ENCODE measurements around the gene ZDHHC24.

DNA sequence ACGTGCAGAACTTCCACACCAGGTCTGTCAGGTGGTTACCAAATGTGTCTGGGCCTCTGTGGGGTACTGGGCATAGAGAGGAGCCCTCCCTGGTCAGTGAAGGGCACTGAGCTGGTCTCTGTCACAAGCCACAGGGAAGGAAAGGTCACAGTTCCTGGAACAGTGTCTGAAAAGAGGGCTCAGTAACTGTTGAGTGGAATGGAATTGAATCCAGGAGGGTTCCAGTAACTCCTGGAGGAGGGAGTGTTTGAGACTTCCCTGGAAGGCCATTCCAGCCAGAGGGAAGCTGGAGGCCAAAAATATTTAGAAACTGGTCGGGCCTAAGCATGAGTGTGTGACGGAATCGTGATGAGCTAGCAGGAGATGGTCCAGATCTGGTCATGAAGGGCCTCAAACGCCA is 8.8 kb upstream of the ZDHHC24 start:
- TF ChIP-seq, protein P1, sequence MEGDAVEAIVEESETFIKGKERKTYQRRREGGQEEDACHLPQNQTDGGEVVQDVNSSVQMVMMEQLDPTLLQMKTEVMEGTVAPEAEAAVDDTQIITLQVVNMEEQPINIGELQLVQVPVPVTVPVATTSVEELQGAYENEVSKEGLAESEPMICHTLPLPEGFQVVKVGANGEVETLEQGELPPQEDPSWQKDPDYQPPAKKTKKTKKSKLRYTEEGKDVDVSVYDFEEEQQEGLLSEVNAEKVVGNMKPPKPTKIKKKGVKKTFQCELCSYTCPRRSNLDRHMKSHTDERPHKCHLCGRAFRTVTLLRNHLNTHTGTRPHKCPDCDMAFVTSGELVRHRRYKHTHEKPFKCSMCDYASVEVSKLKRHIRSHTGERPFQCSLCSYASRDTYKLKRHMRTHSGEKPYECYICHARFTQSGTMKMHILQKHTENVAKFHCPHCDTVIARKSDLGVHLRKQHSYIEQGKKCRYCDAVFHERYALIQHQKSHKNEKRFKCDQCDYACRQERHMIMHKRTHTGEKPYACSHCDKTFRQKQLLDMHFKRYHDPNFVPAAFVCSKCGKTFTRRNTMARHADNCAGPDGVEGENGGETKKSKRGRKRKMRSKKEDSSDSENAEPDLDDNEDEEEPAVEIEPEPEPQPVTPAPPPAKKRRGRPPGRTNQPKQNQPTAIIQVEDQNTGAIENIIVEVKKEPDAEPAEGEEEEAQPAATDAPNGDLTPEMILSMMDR (IDR thresholded peaks at IDR 0.05 in 2 of 3, conservative IDR thresholded peaks at IDR 0.05 in 1 of 3; ENCODE audit: control insufficient read depth in 2 of 3, extremely low read depth in 1 of 3, insufficient read depth in 1 of 3, low read depth in 3 of 3, low read length in 3 of 3) = no peak
- TF ChIP-seq GABPA (IDR thresholded peaks at IDR 0.05; ENCODE audit: low read depth) (no peak), CUX1 (IDR thresholded peaks at IDR 0.05; ENCODE audit: insufficient replicate concordance, low read depth, low read length) (no peak), NBN (IDR thresholded peaks at IDR 0.05) (no peak), ZNF622 (IDR thresholded peaks at IDR 0.05) (no peak), KAT2A (conservative IDR thresholded peaks at IDR 0.05; ENCODE audit: control insufficient read depth, low read depth, low read length) (no peak), POLR2A (IDR thresholded peaks at IDR 0.05; ENCODE audit: low read depth, low read length) (no peak), TAF1 (IDR thresholded peaks at IDR 0.05; ENCODE audit: borderline replicate concordance, low read depth, low read length) (no peak), NR2C2 (IDR thresholded peaks at IDR 0.05; ENCODE audit: borderline replicate concordance, control insufficient read depth, insufficient read length, low read depth) (no peak), RAD21 (IDR thresholded peaks at IDR 0.05; ENCODE audit: insufficient read depth, low read depth, low read length) (no peak), ZNF384 (IDR thresholded peaks at IDR 0.05; ENCODE audit: borderline replicate concordance, low read depth, low read length) (no peak)

Measured in GM12878 (cell line).